Left ventricle myocardium inferior (tissue), 1 donor: ENCODE results near the gene ACSS1. TPM values are rescaled to one million over a fixed set of nuclear protein-coding genes. Genes with fewer than 3 reads are reported as not detected.

Experiments used
- DNase-seq: peaks from one replicate; pipeline ENCODE4 v3.0.0-alpha.2; 2020
- H3K27ac ChIP-seq: fragments of 200-600 bp; replicated peaks from 2 replicates; pipeline ENCODE4 v1.8.0; 2021
- H3K27me3 ChIP-seq: fragments of 200-600 bp; 2 replicates; pipeline ENCODE4 v1.8.0; 2021; ENCODE audit warnings: low read depth
- H3K36me3 ChIP-seq: fragments of 200-600 bp; 2 replicates; pipeline ENCODE4 v1.8.0; 2021
- H3K4me1 ChIP-seq: fragments of 200-600 bp; 2 replicates; pipeline ENCODE4 v1.8.0; 2021
- H3K4me3 ChIP-seq: fragments of 200-600 bp; 2 replicates; pipeline ENCODE4 v1.8.0; 2021; ENCODE audit warnings: mild to moderate bottlenecking, moderate library complexity
- H3K9me3 ChIP-seq: fragments of 200-600 bp; replicated peaks from 2 replicates; pipeline ENCODE4 v1.8.0; 2021
- CTCF ChIP-seq: fragments of 200-600 bp; IDR thresholded peaks from 2 replicates; pipeline ENCODE4 v1.8.0; 2021; ENCODE audit warnings: antibody characterized with exemption, mild to moderate bottlenecking, borderline replicate concordance
- intact Hi-C: fragments of 100-400 bp; cut with micrococcal nuclease; formaldehyde crosslinking; loops from one replicate; pipeline ENCODE4 v1.11.0; 2022
- total RNA-seq: library from RNA; stranded (reverse); fragmentation: NEBNext Ultra II Directional; extraction: Animal tissue kit (Norgen Biotek cat#: 25700); gene quantifications from one replicate; pipeline ENCODE4 v1.2.1, GENCODE V29; 2021
- donor health status: DM: no; HTN: yes; CAD: no; lungs with severe emphysema.

Gene ACSS1
- total RNA-seq, 1 donor from 2014 or later, result 159 TPM

- H3K36me3 ChIP-seq, result peaks cover 84% of the 10 kb centered on the region
- intact Hi-C loops, result no loop called here
- DNase-seq, result no peak
- H3K27me3 ChIP-seq, result no peaks in the 10 kb centered on the region
- TF ChIP-seq CTCF, result no peak
- no peak overlapping the region for H3K4me3 ChIP-seq
- peak overlapping the region; percentile 76 for H3K27ac ChIP-seq
- H3K4me1 ChIP-seq, result peaks cover 96% of the 10 kb centered on the region
- no peaks in the 10 kb centered on the region for H3K9me3 ChIP-seq
These were observed 49.3 kb downstream of the ACSS1 start for GRCh38 chr20:25008388-25009217.

- Histone ChIP-seq H3K9me3 (no peaks in the 10 kb centered on the region), H3K36me3 (peaks cover 81% of the 10 kb centered on the region), H3K4me3 (no peak overlapping the region), H3K27ac (peak overlapping the region; percentile 76), H3K27me3 (no peaks in the 10 kb centered on the region), H3K4me1 (peaks cover 87% of the 10 kb centered on the region)
- DNase-seq, result no peak
- no peak for TF ChIP-seq CTCF
- intact Hi-C loops, result no loop called here
These were observed 50.2 kb downstream of the ACSS1 start for GRCh38 chr20:25007491-25008305.

GRCh38 chr20:25006431-25007167 is 51.3 kb downstream of the ACSS1 start:
- peaks cover 76% of the 10 kb centered on the region for H3K4me1 ChIP-seq
- intact Hi-C loops, result no loop called here

GRCh38 chr20:25005661-25006060 is 52.3 kb downstream of the ACSS1 start:
- TF ChIP-seq CTCF, result no peak
- peaks cover 70% of the 10 kb centered on the region for H3K4me1 ChIP-seq
- DNase-seq, result no peak
- no peaks in the 10 kb centered on the region for H3K9me3 ChIP-seq
- no peak overlapping the region for H3K4me3 ChIP-seq
- intact Hi-C loops, result no loop called here
- H3K27me3 ChIP-seq, result no peaks in the 10 kb centered on the region
- H3K36me3 ChIP-seq, result peaks cover 66% of the 10 kb centered on the region
- peak overlapping the region; percentile 76 for H3K27ac ChIP-seq

More at GRCh38 chr20:25006431-25007167, 51.3 kb downstream of the ACSS1 start:
- Histone ChIP-seq H3K27ac (peak overlapping the region; percentile 76), H3K36me3 (peaks cover 72% of the 10 kb centered on the region), H3K27me3 (no peaks in the 10 kb centered on the region), H3K9me3 (no peaks in the 10 kb centered on the region), H3K4me3 (no peak overlapping the region)
- no peak for DNase-seq
- TF ChIP-seq CTCF, result no peak

- DNase-seq, result no peak
- intact Hi-C loops, result no loop called here
- H3K4me1 ChIP-seq, result peaks cover 70% of the 10 kb centered on the region
- no peaks in the 10 kb centered on the region for H3K27me3 ChIP-seq
- peaks cover 61% of the 10 kb centered on the region for H3K36me3 ChIP-seq
- no peak for TF ChIP-seq CTCF
- H3K4me3 ChIP-seq, result no peak overlapping the region
- no peaks in the 10 kb centered on the region for H3K9me3 ChIP-seq
- H3K27ac ChIP-seq, result peak overlapping the region; percentile 76
These were observed 52.7 kb downstream of the ACSS1 start for GRCh38 chr20:25005220-25005619.
